H1 (cell line): ENCODE data around the gene UMOD. TPM values are rescaled to one million over a fixed set of nuclear protein-coding genes. Genes with fewer than 3 reads are reported as not detected.

Experiments
- CTCF ChIA-PET: fragments of 300-600 bp; sonication (Branson Sonifier 250); formaldehyde crosslinking; loops from one replicate; lab custom pipeline; 2021; ENCODE audit not compliant: partially characterized antibody; lab: Charles Lee
- POLR2A ChIA-PET: fragments of 300-600 bp; sonication (Branson Sonifier 250); formaldehyde crosslinking; loops from one replicate; lab custom pipeline; 2021; ENCODE audit warnings: inconsistent platforms; ENCODE audit not compliant: partially characterized antibody; lab: Charles Lee
- DNase-seq, 2 experiments: peaks; one replicate each; pipeline versions ENCODE4 v3.0.0 to v3.0.0-alpha.2; 2010 to 2022; ENCODE audit warnings: low spot score in 2 of 2, low read depth in 1 of 2, mixed read lengths in 1 of 2
- FAIRE-seq: peaks from 2 replicates; lab custom pipeline; 2011; peaks lifted over from hg19 to GRCh38; lab: Jason Lieb, UNC
- H2AFZ ChIP-seq: 2 replicates; pipeline ENCODE4 v1.8.1; 2012; ENCODE audit warnings: low read length, inconsistent platforms
- H2AK5ac ChIP-seq: 2 replicates; pipeline ENCODE4 v1.6.1; 2013; ENCODE audit warnings: low read depth, low read length
- H2BK120ac ChIP-seq: replicated peaks from 2 replicates; pipeline ENCODE3; 2013; ENCODE audit warnings: low read depth, low read length, inconsistent platforms
- H2BK12ac ChIP-seq: 2 replicates; pipeline ENCODE4 v1.6.1; 2013; ENCODE audit warnings: low read depth, low read length
- H2BK15ac ChIP-seq: 2 replicates; pipeline ENCODE4 v1.6.1; 2013; ENCODE audit warnings: low read length
- H2BK20ac ChIP-seq: 2 replicates; pipeline ENCODE4 v1.6.1; 2013; ENCODE audit warnings: low read length
- H2BK5ac ChIP-seq: 2 replicates; pipeline ENCODE4 v1.6.1; 2013; ENCODE audit warnings: low read depth, low read length
- H3K14ac ChIP-seq: 2 replicates; pipeline ENCODE4 v1.6.1; 2013; ENCODE audit warnings: inconsistent platforms; ENCODE audit not compliant: insufficient read length
- H3K18ac ChIP-seq: 2 replicates; pipeline ENCODE4 v1.6.1; 2013; ENCODE audit warnings: low read length; ENCODE audit errors: extremely low read depth
- H3K23ac ChIP-seq: 2 replicates; pipeline ENCODE4 v1.6.1; 2013; ENCODE audit warnings: inconsistent platforms; ENCODE audit not compliant: insufficient read length
- H3K23me2 ChIP-seq: 2 replicates; pipeline ENCODE4 v1.6.1; 2013; ENCODE audit warnings: low read depth, low read length
- H3K27ac ChIP-seq: 2 replicates; pipeline ENCODE4 v1.6.1; 2011; ENCODE audit warnings: low read depth, low read length, inconsistent platforms
- H3K27me3 ChIP-seq, 4 experiments: replicated peaks in 1 of 4; 1 replicate in 1 of 4; 2 replicates in 3 of 4; pipeline versions ENCODE4 v1.6.1 to v1.8.1; 2011 to 2013; ENCODE audit warnings: low read length in 3 of 4, mild to moderate bottlenecking in 3 of 4, inconsistent platforms in 2 of 4, mixed read lengths in 2 of 4, moderate library complexity in 1 of 4; ENCODE audit not compliant: control insufficient read depth in 3 of 4, insufficient read depth in 3 of 4; ENCODE audit errors: extremely low read depth in 1 of 4
- H3K36me3 ChIP-seq, 4 experiments: 2 replicates each; pipeline versions ENCODE4 v1.6.1 to v1.8.1; 2011 to 2013; ENCODE audit warnings: mild to moderate bottlenecking in 4 of 4, low read length in 3 of 4, moderate library complexity in 2 of 4, control low read depth in 1 of 4, inconsistent platforms in 1 of 4; ENCODE audit not compliant: insufficient read depth in 4 of 4, control insufficient read depth in 2 of 4
- H3K4ac ChIP-seq: replicated peaks from 2 replicates; pipeline ENCODE3; 2013; ENCODE audit warnings: low read length, low read depth, mixed read lengths, inconsistent platforms; ENCODE audit not compliant: insufficient read length
- H3K4me1 ChIP-seq, 4 experiments: replicated peaks in 1 of 4; 1 replicate in 1 of 4; 2 replicates in 3 of 4; pipeline versions ENCODE4 v1.6.1 to v1.8.1; 2011 to 2013; ENCODE audit warnings: low read length in 3 of 4, inconsistent platforms in 2 of 4, mixed read lengths in 1 of 4; ENCODE audit not compliant: insufficient read depth in 4 of 4, control insufficient read depth in 3 of 4
- H3K4me2 ChIP-seq, 2 experiments: 2 replicates each; pipeline versions ENCODE4 v1.6.1 to v1.8.1; 2011 to 2013; ENCODE audit warnings: low read depth in 2 of 2, low read length in 2 of 2, control low read depth in 1 of 2, inconsistent platforms in 1 of 2, mild to moderate bottlenecking in 1 of 2; ENCODE audit not compliant: insufficient read depth in 1 of 2
- H3K4me3 ChIP-seq, 4 experiments: fragments of 200-600, 300-600 bp in 1 of 4; sonication (generic), shearing (Covaris generic), sonication (Bioruptor Twin) in 1 of 4; 2 replicates each; pipeline versions ENCODE4 v1.5.1 to v1.8.1; 2011 to 2016; ENCODE audit warnings: low read length in 4 of 4, low read depth in 3 of 4, control low read depth in 2 of 4, inconsistent platforms in 2 of 4, mild to moderate bottlenecking in 2 of 4, mixed read lengths in 1 of 4, moderate library complexity in 1 of 4; ENCODE audit not compliant: insufficient read depth in 2 of 4; ENCODE audit errors: extremely low read depth in 1 of 4
- H3K56ac ChIP-seq: replicated peaks from 2 replicates; pipeline ENCODE3; 2013; ENCODE audit warnings: low read depth, mild to moderate bottlenecking, mixed read lengths, low read length, inconsistent platforms; ENCODE audit not compliant: insufficient read length
- H3K79me1 ChIP-seq: 2 replicates; pipeline ENCODE4 v1.6.1; 2013; ENCODE audit warnings: low read depth, low read length, control low read depth
- H3K79me2 ChIP-seq, 2 experiments: 2 replicates each; pipeline versions ENCODE4 v1.6.1 to v1.8.1; 2012 to 2013; ENCODE audit warnings: low read length in 2 of 2, mild to moderate bottlenecking in 2 of 2, inconsistent platforms in 1 of 2; ENCODE audit not compliant: insufficient read depth in 2 of 2, control insufficient read depth in 1 of 2
- H3K9ac ChIP-seq, 4 experiments: replicated peaks in 1 of 4; 1 replicate in 1 of 4; 2 replicates in 3 of 4; pipeline versions ENCODE4 v1.6.1 to v1.8.1; 2011 to 2013; ENCODE audit warnings: low read depth in 3 of 4, low read length in 3 of 4, control low read depth in 2 of 4, mild to moderate bottlenecking in 2 of 4, moderate library complexity in 2 of 4, inconsistent platforms in 1 of 4; ENCODE audit errors: extremely low read depth in 1 of 4
- H3K9me3 ChIP-seq, 2 experiments: 2 replicates each; pipeline versions ENCODE4 v1.6.1 to v1.8.1; 2012 to 2013; ENCODE audit warnings: mild to moderate bottlenecking in 2 of 2, moderate library complexity in 2 of 2, control low read depth in 1 of 2, inconsistent platforms in 1 of 2, low read depth in 1 of 2, low read length in 1 of 2, mixed read lengths in 1 of 2; ENCODE audit not compliant: insufficient read depth in 2 of 2
- H4K20me1 ChIP-seq, 2 experiments: replicated peaks in 1 of 2; 2 replicates each; pipeline versions ENCODE3 to v1.8.1; 2011 to 2013; ENCODE audit warnings: inconsistent platforms in 2 of 2, low read length in 2 of 2, mild to moderate bottlenecking in 1 of 2; ENCODE audit not compliant: insufficient read depth in 2 of 2, control insufficient read depth in 1 of 2
- H4K5ac ChIP-seq: 2 replicates; pipeline ENCODE4 v1.6.1; 2013; ENCODE audit warnings: low read length, low read depth, mixed read lengths, inconsistent platforms; ENCODE audit not compliant: insufficient read length
- H4K8ac ChIP-seq: 2 replicates; pipeline ENCODE4 v1.8.0; 2013; ENCODE audit warnings: mild to moderate bottlenecking, moderate library complexity, low read length, inconsistent platforms; ENCODE audit not compliant: insufficient read depth; ENCODE audit errors: extremely low read depth
- H4K91ac ChIP-seq: replicated peaks from 2 replicates; pipeline ENCODE3; 2013; ENCODE audit warnings: low read length, mixed read lengths, inconsistent platforms; ENCODE audit not compliant: insufficient read length
- ATF2 ChIP-seq: IDR thresholded peaks from 2 replicates; pipeline ENCODE4 v1.6.1; 2012; ENCODE audit warnings: low read length, inconsistent platforms
- BACH1 ChIP-seq: IDR thresholded peaks from 2 replicates; pipeline ENCODE4 v1.6.1; 2012; ENCODE audit warnings: low read length, improper control_type of control experiment
- RBBP5 ChIP-seq: IDR thresholded peaks from 2 replicates; pipeline ENCODE4 v1.7.1; 2012; ENCODE audit warnings: low read depth, mild to moderate bottlenecking, inconsistent platforms, low read length, moderate library complexity, borderline replicate concordance
- WGBS, 2 experiments: shearing (Covaris generic) in 1 of 2; methylation state at CpG; one replicate each; pipeline versions ENCODE4 v1.1.6 to v1.1.7; 2013 to 2015; ENCODE audit warnings: low lambda C conversion rate in 2 of 2, mixed read lengths in 2 of 2, inconsistent platforms in 1 of 2, low coverage in 1 of 2, missing lambda C conversion rate in 1 of 2; ENCODE audit not compliant: insufficient replicate concordance in 2 of 2, insufficient coverage in 1 of 2, insufficient read length in 1 of 2; ENCODE audit errors: extremely low coverage in 1 of 2, missing lambda C conversion rate in 1 of 2; 5-methylcytosine and 5-hydroxymethylcytosine counted together
- polyA plus RNA-seq, 7 experiments: library from polyadenylated mRNA; depleted of rRNA in 3 of 7; stranded (reverse) in 5 of 7; unstranded in 2 of 7; fragments of >200 nt in 5 of 7; fragments of 200-250 nt in 2 of 7; gene quantifications; 1 replicate in 5 of 7; 2 replicates in 1 of 7; 4 replicates in 1 of 7; pipeline versions ENCODE4 v1.2.1 to v1.2.3, GENCODE V29; 2011 to 2013; ENCODE audit warnings: missing spikeins in 2 of 7, mixed read lengths in 2 of 7
- total RNA-seq: library from RNA; stranded (reverse); fragmentation: NEBNext Ultra II Directional; extraction: Animal tissue kit (Norgen Biotek cat#: 25700); gene quantifications from 2 replicates; pipeline ENCODE4 v1.2.1, GENCODE V29; 2021

The UMOD gene
- total and polyA plus RNA-seq, 2 of the 8 experiments (the other 6 are each of a cell fraction or from before 2014, with no cell fraction given) = not detected

- Histone ChIP-seq H3K27ac (no peak overlapping the region), H3K4me3 (no peak overlapping the region), H3K27me3 (no peaks in the 10 kb centered on the region), H3K23me2 (no peaks in the 10 kb centered on the region), H3K36me3 (no peaks in the 10 kb centered on the region), H2BK12ac (no peak overlapping the region), H3K56ac (no peak overlapping the region), H2AFZ (no peak overlapping the region), H3K9me3 (no peaks in the 10 kb centered on the region), H3K79me1 (no peaks in the 10 kb centered on the region), H4K20me1 (no peaks in the 10 kb centered on the region), H2AK5ac (no peak overlapping the region), H3K14ac (no peak overlapping the region), H4K8ac (no peak overlapping the region), H2BK120ac (no peak overlapping the region), H3K23ac (no peak overlapping the region), H2BK20ac (no peak overlapping the region), H3K4me2 (no peak overlapping the region), H3K9ac (no peak overlapping the region), H3K18ac (no peak overlapping the region), H3K4me1 (no peaks in the 10 kb centered on the region), H2BK15ac (no peak overlapping the region), H2BK5ac (no peak overlapping the region), H3K4ac (no peak overlapping the region), H4K5ac (no peak overlapping the region), H4K91ac (no peak overlapping the region), H3K79me2 (no peaks in the 10 kb centered on the region)
- TF ChIP-seq ATF2 (no peak), RBBP5 (no peak), BACH1 (no peak)
- no peak for FAIRE-seq
- no peak for DNase-seq
- ChIA-PET CTCF (interaction anchor here (0.6 to 10.6 kb wide), 7 partner anchors 19 to 464 kb away, joined by 3 to 114 read pairs (median 3); partner anchors contain the start of gene GP2), POLR2A (no interaction called here)
- 85% methylated on average over 3 of the region's 3 CpGs; no CpG with 5 or more reads in 1 of the 2 experiments for WGBS, 2 experiments
These were observed 11.5 kb upstream of the UMOD start for GRCh38 chr16:20364051-20364450.
